IPS-NIHi7 (cell line): ENCODE results near the gene GADD45A.
"Not testable (repeated sequence)": the region's sequence is repeated elsewhere in the genome, so short reads cannot be mapped to it uniquely, and the experiment has no call there.

ENCODE experiments used
- DNase-seq: peaks from one replicate; pipeline ENCODE4 v3.0.0; 2012; ENCODE audit warnings: mixed read lengths; ENCODE audit errors: extremely low spot score

The GADD45A gene

DNA sequence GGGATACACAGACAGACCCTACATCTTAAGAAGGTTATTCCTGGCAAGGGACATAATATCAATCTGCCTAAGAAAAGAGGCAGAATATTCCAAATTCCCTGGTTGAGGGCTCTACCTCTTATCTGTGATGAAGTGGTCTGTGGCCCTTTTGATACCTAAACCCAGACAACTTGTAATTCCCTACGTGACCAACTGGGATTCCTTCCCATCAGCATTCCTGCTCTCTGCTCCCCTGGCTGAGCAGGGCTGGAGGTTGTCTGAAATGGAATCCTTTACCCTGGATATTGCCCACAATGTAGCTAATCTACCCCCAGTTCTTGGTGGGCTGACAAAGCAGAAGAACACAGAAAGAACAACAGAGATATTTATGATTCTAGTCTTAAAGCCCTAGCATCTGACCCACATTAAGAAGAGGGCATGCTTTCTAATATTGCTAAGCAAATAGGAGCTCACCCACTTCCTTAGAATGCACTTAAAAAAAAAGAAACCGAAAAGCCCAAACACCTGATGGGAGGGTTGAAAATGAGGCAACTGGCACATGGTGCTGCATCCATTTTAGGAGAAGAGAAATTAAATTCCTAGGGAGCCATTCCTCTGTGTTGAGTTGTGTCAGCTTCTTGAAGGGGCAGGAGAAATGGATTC, 36.8 kb downstream of the GADD45A start:
- no peak for DNase-seq

DNA sequence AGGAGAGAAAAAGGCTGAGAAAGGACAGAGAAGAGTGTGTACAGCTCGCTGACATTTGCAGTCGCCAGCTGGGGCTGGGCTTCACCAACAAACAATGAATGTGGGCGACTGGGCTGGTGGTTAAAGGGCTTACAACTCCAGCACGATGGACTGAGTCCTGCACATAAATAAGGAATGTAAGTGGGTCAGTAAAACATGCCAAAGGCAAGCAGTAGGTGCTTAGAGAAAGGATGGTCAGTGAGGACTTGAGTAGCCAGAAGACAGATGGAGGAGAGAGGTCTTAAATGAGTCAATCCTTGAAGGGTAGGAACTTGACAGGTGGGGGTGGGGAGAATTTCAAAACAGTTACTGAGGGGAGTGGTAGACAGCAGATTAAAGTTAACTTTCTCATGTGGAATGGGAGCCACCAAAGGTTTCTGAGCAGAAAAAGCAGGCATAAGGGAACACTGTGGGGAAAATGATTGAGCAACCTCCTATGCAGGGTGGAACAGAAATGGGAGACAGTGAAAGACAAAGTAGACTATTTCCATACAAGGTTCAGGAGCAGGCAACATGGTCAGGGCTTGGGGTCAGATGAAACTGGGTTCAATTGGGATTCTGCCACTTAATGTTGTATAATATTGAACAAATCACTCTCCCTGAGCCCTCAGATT, 37.4 kb downstream of the GADD45A start:
- no peak for DNase-seq

DNA sequence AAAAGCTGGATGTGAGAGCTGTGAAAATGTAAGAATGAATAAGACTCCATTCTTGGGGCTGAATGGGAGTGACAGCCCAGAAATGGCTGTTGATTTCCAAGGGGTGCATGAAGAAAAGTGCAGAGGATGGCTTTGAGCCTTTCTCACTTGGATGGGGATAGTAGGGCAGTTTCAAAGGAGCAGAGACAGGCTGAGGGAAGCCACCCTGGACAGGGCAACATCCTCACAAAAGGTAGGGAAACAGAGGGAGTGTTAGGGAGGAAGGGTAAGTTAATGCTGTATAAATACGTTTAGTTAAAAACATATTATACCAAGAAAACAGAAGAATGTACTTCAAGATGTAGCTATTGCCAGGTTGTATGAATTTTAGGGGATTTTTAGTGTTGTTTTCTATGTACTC, 38.1 kb downstream of the GADD45A start:
- DNase-seq = no peak

DNA sequence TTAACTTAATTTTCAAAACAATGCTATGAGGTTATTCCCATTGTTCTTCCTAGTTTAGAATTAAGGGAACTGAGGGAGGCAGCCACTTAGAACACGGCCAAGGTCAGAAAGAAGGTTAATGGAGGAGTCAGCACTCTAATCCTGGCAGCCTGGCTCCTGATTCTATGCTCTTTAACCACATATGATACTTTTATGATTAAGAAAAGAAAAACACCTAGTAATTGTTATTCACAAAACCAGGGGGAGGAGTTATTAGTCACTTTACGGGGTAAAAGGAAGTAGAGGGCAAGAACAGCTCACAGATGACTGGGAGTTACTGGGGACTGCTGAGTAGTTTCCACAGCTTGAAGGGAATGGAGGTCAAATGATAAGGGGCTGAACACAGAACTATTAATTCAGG, 38.6 kb downstream of the GADD45A start:
- no peak for DNase-seq

DNA sequence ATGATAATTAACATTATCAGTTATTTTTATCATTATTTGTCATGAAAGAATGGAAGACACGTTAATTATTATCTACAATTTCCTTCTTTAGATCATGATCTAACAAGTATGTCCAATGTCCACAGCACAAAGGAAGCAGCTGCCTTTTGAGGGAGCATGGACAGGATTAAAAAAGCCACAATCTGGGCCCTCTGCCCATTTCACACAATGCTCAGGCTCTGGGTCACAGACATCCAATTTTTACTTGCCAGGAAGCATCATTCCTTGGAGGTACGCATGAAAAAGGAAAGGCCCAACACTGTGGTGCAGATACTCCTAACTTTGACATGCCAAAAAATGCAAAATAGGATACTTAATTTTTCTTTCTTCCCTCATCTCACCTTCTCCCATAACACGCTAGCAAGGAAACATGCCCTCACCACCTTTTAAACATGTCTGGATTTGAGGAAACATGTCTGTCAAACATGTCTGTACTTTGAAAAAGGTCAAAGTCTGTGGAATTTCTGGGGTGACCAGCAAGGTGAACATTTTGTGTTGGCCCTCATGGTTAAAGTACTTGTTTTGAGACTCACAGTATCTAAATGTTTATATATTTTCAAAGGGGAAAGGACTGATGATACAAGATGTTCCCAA, 40.0 kb downstream of the GADD45A start:
- no peak for DNase-seq

DNA sequence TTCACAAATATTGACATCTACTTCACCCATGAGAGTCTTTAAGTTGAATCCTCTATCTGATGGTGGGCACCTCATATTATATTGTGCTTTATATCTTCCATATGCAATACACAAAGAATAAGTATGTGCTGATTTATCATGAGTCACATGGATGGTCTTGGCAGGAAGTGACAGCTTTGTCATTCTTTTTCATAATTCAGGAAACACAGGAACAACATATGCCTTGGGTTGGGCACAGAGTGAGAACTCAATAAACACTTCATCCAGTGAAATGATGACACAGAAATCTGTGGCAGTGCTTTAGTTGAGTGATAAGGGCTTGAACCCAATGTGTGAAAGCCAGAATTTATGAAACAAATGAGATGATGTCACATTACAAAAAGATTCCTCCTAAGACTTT, 41.2 kb downstream of the GADD45A start:
- no peak for DNase-seq

DNA sequence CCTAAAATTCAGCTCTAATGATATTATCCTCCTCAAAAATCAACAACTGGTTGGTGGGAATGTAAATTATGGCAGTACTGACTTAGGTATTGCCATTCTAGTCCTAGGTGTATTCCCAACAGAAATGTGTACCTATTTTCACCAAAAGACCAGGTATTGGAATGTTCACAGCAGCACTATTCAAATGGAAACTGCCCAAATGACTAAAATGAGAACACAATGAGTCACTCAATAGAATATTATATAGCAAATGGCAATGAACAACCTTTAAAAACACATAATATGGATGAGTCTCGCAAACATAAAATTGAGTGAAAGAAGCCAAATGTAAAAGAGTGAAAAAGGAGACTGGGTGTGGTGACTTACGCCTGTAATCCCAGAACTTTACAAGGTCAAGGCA, 44.9 kb downstream of the GADD45A start:
- no peak for DNase-seq

DNA sequence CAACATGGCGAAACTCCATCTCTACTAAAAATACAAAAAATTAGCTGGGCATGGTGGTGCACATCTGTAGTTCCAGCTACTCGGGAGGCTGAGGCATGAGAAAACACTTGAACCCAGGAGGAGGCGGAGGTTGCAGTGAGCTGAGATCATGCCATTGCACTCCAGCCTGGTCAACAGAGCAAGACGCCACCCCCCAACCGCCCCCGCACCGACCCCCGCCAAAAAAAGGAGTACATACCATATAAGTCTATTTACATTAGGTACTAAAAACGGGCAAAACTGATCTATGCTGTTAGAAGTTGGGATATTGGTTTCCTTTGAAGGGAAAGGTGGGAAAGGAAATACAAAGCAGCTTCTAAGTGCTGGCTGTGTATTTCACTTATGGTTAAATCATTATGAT, 45.3 kb downstream of the GADD45A start:
- DNase-seq = not testable (repeated sequence)

DNA sequence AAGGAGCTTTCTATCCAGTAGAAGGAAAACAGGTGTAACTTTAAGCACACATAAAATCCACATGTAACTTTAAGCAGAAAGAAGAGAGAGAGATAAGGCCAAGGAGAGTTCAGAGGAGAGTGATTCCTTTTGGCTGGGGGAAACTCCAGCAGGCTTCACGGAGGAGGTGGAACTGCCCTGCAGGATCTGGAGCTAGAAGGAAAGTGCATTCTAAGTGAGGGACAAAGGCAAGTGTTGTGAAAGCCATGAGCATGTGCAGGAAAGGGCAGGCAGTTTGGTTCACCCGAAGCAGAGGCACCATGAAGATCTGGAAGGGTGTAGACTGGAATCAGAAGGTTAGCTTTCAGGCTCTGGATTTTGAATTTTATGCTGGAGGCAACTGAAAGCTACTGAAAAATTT, 46.3 kb downstream of the GADD45A start:
- no peak for DNase-seq

DNA sequence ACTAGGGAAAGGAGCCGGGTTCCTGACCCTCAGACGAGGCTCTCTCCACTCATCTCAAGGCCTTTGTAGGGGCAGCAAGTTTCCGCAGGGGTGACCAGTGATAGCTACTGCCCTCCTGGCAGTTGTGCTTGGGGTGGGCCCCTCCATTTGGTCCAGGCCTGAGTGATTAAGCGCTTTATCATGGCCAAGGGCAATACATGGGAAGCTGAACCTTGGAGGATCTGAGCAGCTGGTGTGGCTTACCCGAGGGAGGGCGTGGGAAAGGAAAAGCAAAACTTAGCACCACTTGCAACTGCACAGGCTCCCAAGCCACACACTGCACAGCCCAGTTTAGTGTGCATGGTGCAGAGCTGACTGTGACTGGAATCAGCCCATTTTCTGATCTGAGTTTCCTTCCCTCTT, 47.8 kb downstream of the GADD45A start:
- DNase-seq = no peak

DNA sequence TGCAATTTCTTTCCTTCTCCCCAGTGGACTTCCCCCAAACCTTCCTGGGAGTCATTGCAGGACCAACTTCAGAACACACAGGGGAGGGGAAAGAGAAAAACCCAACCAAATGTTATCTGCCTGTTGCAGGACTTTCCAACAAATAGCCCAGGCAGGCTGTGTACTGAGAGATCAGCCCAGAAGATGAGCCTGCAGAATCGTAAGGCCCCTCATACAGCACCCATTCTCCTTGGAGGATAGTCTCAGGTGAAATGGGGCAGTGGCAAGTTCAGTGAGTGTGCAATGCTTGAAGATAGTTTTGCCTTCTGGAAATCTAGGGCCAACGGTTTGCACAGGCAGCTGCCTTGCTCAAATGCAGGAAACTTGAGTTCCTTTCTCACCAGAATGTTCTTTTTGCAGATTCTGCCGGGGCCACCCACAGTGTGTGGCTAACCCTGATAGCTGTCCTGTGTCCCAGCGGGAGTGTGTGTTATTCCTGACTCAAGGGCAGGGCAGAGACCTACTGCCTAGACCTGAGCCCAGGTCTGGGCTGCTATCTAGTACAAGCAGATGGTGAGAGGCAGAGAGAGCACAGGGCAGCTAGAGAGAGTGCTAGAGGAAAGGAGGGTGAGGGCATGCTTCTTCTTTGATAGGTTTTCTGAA, 48.8 kb downstream of the GADD45A start:
- no peak for DNase-seq

DNA sequence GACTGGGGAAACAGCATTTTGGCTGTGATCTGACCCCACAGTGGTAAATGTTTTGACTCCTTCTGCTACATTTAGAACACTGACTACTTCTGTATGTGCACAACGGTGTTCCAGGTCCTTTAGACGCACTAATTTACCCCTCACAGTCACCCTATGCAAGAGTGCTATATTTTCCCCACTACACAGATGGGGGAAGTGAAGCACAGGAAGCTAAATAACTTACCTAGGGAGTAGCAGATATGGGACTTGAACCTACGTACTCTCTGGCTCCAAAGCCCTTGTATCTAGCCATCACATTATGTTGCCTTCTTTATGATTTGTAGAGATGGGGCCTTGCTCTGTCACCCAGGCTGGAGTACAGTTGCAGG, 49.3 kb downstream of the GADD45A start:
- DNase-seq = no peak

DNA sequence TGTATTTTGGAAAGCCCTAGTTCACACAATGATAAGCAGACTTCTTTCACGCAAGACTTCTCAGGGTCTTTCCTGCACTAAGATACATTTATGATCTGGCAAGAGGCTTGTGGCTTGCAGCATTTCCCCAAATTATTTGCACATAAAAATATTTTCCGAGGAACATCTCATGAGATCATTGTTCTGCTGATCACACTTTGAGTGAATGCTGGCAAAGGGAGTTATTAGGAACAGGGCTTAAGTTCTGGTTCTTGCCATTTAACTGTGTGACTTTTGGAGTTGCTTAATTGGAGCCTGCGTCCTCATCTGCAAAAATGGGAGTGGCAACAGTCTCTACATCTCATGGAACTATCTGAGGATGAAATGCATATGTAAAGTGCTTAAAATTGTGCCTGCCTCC, 50.2 kb downstream of the GADD45A start:
- DNase-seq = no peak

DNA sequence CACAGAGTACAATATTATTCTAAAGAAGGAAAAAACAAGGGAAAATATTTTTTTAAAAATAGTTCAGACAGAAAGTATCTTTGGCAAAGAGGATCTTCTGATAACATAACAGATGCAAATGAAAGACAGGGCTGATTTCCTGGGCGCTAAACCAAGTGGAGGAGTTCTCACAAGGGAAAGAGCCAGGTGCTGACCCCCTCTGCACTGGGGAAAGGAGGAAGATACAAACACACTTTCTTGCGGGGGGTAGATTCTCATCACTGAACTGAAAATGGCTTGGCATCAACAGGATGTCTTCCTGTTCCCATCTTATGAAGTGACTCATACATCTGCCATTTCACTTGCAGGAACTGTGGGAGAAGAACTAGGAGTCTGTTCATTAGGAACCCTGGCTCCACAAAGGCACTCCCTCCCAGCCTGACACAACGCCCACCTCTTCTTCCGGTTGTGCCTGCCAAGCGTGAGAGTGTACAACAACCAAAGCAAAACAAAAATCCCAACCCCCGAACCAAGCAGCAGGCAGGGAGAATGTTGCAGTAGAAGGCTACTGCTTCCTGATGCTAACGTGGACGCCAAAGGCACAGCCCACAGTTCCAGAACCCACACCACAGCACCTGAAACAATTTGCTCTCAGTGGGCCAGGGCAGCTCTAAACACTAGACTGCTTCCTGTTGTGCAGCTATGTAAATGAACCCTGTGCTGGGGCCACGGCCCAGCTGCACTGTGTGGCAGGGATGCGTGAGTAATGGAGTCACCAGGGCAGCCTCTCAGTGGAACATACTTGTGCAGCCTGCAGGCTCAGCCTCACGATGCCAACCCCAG, 51.0 kb downstream of the GADD45A start:
- no peak for DNase-seq

DNA sequence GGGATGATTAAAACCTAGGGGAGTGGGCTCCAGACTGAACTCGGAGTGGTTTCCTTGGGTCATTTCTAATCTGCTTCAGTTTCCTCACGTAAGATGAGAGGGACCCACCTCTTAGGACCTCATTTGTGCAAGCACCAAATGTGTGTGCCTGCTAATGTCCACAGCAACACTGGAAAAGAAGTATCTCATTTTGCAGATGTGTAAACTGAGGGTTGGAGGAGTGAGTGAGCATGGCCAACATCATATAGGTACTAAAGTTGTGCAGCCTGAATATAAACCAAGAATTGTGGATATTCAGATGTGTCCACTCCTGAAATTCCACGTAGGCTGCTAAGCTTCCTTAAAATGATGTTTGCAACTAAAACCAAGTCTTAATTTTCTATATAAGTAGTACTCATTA, 51.7 kb downstream of the GADD45A start:
- DNase-seq = no peak

DNA sequence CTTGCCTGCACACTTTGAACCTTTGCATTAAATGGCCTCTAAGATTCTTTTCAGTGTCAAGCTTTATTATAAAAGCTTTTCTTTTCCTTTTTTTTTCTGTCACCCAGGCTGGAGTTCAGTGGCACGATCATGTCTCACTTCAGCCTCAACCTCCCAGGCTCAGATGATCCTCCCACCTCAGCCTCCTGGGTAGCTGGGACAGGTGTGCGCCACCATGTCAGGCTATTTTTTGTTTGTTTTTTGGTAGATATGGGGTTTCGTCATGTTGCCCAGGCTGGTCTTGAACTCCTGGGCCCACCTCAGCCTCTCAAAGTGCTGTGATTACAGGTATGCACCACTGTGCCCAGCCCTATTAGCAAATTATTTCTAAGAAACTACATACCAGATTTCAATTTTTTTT, 52.9 kb downstream of the GADD45A start:
- DNase-seq = no peak
